AG10803 (cell line): Measurements from ENCODE around the gene GNB1L.

Source experiments
- DNase-seq: peaks from one replicate; pipeline ENCODE4 v3.0.0; 2010; ENCODE audit warnings: low read depth
- H3K4me3 ChIP-seq: 2 replicates; pipeline ENCODE4 v1.5.1; 2011; ENCODE audit warnings: mild to moderate bottlenecking, low read length, control low read depth
- CTCF ChIP-seq: conservative IDR thresholded peaks from 2 replicates; pipeline ENCODE4 v1.5.1; 2011; ENCODE audit warnings: mild to moderate bottlenecking, low read length, control low read depth, inconsistent platforms

Gene GNB1L

GRCh38 chr22:19893363-19893762 is 38.7 kb upstream of the GNB1L start:
- DNase-seq: no peak
- no peak for TF ChIP-seq CTCF
- no peak overlapping the region for H3K4me3 ChIP-seq

GRCh38 chr22:19892925-19893324 is 38.3 kb upstream of the GNB1L start:
- no peak for DNase-seq
- no peak overlapping the region for H3K4me3 ChIP-seq

GRCh38 chr22:19892257-19892879 is 37.7 kb upstream of the GNB1L start:
- H3K4me3 ChIP-seq: no peak overlapping the region
- no peak for TF ChIP-seq CTCF
- DNase-seq: no peak

More at GRCh38 chr22:19892925-19893324, 38.3 kb upstream of the GNB1L start:
- no peak for TF ChIP-seq CTCF

GRCh38 chr22:19891317-19892256 is 36.9 kb upstream of the GNB1L start:
- TF ChIP-seq CTCF: no peak
- H3K4me3 ChIP-seq: no peak overlapping the region; the same call in 1 of the 2 replicates
- peak; percentile 79 for DNase-seq

- DNase-seq: no peak
- no peak overlapping the region for H3K4me3 ChIP-seq
These were observed 36.0 kb upstream of the GNB1L start for GRCh38 chr22:19890502-19891316.

GRCh38 chr22:19889951-19890350 is 35.3 kb upstream of the GNB1L start:
- no peak for DNase-seq
- no peak overlapping the region for H3K4me3 ChIP-seq
- no peak for TF ChIP-seq CTCF

More at GRCh38 chr22:19890502-19891316, 36.0 kb upstream of the GNB1L start:
- no peak for TF ChIP-seq CTCF
